ENCODE data around the gene ITPKB.

The ITPKB gene

GRCh38 chr1:226590614-226591013 lies 148.5 kb downstream of the ITPKB start:
- Mint-ChIP-seq H3K4me1 (peaks cover 20% of the 10 kb centered on the region), H3K27me3 (ENCODE audit: low read depth, poor library complexity) (peaks cover 17% of the 10 kb centered on the region), H3K4me3 (no peak overlapping the region), H3K36me3 (ENCODE audit: low read depth) (no peaks in the 10 kb centered on the region), H3K9me3 (peaks cover 8% of the 10 kb centered on the region), H3K27ac (peak overlapping the region; percentile 58)
- no peak for TF ChIP-seq CTCF (IDR thresholded peaks at IDR 0.05)
- DNase-seq = no peak

GRCh38 chr1:226589008-226589733 lies 149.9 kb downstream of the ITPKB start:
- peaks cover 13% of the 10 kb centered on the region for H3K27me3 Mint-ChIP-seq (ENCODE audit: low read depth, poor library complexity)
- H3K36me3 Mint-ChIP-seq (ENCODE audit: low read depth) = no peaks in the 10 kb centered on the region
- no peak overlapping the region for H3K27ac Mint-ChIP-seq
- H3K4me3 Mint-ChIP-seq = no peak overlapping the region
- peaks cover 20% of the 10 kb centered on the region for H3K4me1 Mint-ChIP-seq
- no peaks in the 10 kb centered on the region for H3K9me3 Mint-ChIP-seq
- DNase-seq = no peak
- TF ChIP-seq CTCF (IDR thresholded peaks at IDR 0.05) = no peak

GRCh38 chr1:226588484-226588883 lies 150.6 kb downstream of the ITPKB start:
- peaks cover 25% of the 10 kb centered on the region for H3K4me1 Mint-ChIP-seq
- DNase-seq = no peak
- H3K27ac Mint-ChIP-seq = no peak overlapping the region
- peaks cover 13% of the 10 kb centered on the region for H3K27me3 Mint-ChIP-seq (ENCODE audit: low read depth, poor library complexity)
- TF ChIP-seq CTCF (IDR thresholded peaks at IDR 0.05) = no peak
- no peaks in the 10 kb centered on the region for H3K36me3 Mint-ChIP-seq (ENCODE audit: low read depth)
- no peaks in the 10 kb centered on the region for H3K9me3 Mint-ChIP-seq
- H3K4me3 Mint-ChIP-seq = no peak overlapping the region

DNA sequence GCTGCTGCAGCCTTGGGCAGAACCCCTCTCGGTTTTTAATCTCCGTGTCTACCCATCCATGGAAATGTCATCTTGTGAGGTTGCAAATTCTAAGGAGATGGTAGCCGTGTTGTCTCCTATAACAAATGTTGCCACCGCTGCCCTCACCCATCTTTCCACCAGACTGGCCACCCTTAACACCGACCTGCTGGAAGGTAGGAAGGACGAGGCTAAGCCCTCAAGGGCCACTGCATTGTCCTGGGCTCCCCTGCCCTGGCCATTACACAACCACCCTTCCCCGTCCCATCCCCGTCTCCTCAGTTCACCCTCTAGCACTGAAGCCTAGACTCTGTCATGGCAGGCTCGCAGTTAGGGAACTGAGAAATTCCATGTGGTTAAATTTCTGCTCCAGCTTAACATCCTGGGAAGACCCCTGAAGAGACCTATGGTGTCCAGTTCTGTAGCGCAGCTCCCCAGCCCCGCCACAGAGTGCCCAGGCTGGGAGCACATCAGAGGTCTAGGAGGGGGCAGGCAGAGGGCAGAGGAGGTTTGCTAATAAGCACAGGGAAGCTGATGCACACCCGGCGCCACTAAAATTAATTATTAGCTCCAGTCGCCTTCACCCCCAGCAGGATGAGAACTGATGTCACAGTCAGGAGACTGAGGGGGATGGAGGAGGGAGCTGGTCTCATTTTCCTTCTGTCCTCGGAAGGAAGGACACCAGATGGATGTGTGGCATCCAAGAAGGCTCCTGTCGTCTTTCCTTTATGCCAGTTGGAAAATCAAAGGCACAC lies 152.2 kb downstream of the ITPKB start:
- no peak for TF ChIP-seq CTCF (IDR thresholded peaks at IDR 0.05)
- H3K27ac Mint-ChIP-seq = no peak overlapping the region
- H3K4me3 Mint-ChIP-seq = no peak overlapping the region
- no peak for DNase-seq
- H3K9me3 Mint-ChIP-seq = no peaks in the 10 kb centered on the region
- H3K36me3 Mint-ChIP-seq (ENCODE audit: low read depth) = no peaks in the 10 kb centered on the region
- peaks cover 26% of the 10 kb centered on the region for H3K4me1 Mint-ChIP-seq
- H3K27me3 Mint-ChIP-seq (ENCODE audit: low read depth, poor library complexity) = peaks cover 18% of the 10 kb centered on the region

DNA sequence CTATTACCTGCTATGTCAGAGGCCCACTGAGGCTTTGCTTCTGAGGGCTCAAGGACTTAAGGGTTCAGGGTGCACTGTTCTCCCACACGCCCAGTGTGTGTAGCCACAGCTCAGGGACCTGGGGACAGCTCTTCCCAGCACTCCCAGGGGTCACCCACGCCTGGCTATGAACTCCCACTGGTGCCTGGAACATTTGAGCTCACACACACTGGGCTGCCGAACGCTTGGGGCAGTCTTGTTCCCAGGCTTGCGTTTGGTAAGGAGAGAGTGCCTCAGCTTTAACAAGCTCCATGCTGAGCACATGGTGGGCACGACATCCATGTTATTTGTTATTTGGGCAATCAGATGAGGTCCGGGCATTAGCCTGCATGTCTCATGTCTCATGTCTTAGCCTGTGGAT lies 153.0 kb downstream of the ITPKB start:
- Mint-ChIP-seq H3K27me3 (ENCODE audit: low read depth, poor library complexity) (peaks cover 18% of the 10 kb centered on the region), H3K4me1 (peaks cover 26% of the 10 kb centered on the region), H3K27ac (no peak overlapping the region), H3K9me3 (no peaks in the 10 kb centered on the region), H3K4me3 (no peak overlapping the region), H3K36me3 (ENCODE audit: low read depth) (no peaks in the 10 kb centered on the region)
- no peak for TF ChIP-seq CTCF (IDR thresholded peaks at IDR 0.05)
- DNase-seq = no peak
